GM12891 (cell line): ENCODE results near the gene KDM4B.

Source experiments
- PAX5 ChIP-seq: IDR thresholded peaks from 2 replicates; pipeline ENCODE4 v1.6.1; 2011; ENCODE audit warnings: low read length, moderate library complexity, mild to moderate bottlenecking; ENCODE audit not compliant: insufficient read depth, severe bottlenecking
- POLR2A ChIP-seq: IDR thresholded peaks from 2 replicates; pipeline ENCODE4 v1.6.1; 2011; ENCODE audit warnings: low read depth, low read length, control low read depth
- POLR2AphosphoS5 ChIP-seq: IDR thresholded peaks from 2 replicates; pipeline ENCODE4 v1.6.1; 2011; ENCODE audit warnings: low read depth, low read length, control low read depth
- POU2F2 ChIP-seq: IDR thresholded peaks from 2 replicates; pipeline ENCODE4 v1.6.1; 2011; ENCODE audit warnings: low read depth, mild to moderate bottlenecking, control low read depth, low read length, moderate library complexity
- SPI1 ChIP-seq: IDR thresholded peaks from 2 replicates; pipeline ENCODE4 v1.6.1; 2011; ENCODE audit warnings: low read depth, low read length, control low read depth
- TAF1 ChIP-seq: IDR thresholded peaks from 2 replicates; pipeline ENCODE4 v1.6.1; 2011; ENCODE audit warnings: low read depth, low read length, control low read depth

DNA sequence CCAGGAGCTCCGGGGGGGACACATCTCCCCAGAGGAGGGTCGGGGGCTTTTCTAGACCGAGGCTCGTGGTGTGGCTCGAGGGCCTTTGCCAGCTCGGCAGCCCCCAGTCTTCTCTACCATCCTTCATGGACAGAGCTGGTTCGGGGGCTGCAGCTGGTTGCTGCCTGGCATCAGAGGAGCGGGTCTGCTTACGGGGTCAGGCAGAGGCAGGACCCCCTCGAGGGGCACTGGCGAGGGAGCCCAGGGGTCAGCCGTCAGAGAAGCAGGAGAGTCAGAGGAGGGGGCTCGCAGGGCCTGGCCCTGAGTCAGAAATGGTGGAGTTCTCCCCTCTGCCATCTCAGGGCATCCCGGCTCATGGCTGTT is 123.5 kb downstream of the KDM4B start:
- TF ChIP-seq POLR2A, result no peak
- no peak for TF ChIP-seq TAF1
- TF ChIP-seq POLR2AphosphoS5, result no peak
- TF ChIP-seq SPI1, result no peak
- TF ChIP-seq PAX5, result no peak
- TF ChIP-seq POU2F2, result no peak
